ENCODE data around the gene MAPK11.

Gene MAPK11

GRCh38 chr22:50250555-50251476 is 19.4 kb downstream of the MAPK11 start, which contains the start of gene HDAC10:
HDAC10 (minus strand) TSS chr22:50251265; CDS start chr22:50251032, 233 bp downstream.
- DNase-seq: peak in 14 of 58 donors; percentile 20 to 63 (median 42)

- DNase-seq: no peak
Observed at GRCh38 chr22:50250249-50250554, 20.0 kb downstream of the MAPK11 start.

- no peak for DNase-seq
Observed at GRCh38 chr22:50249341-50250248, 20.6 kb downstream of the MAPK11 start.

GRCh38 chr22:50248196-50249081 is 21.7 kb downstream of the MAPK11 start:
- DNase-seq: no peak

- peak in 16 of 58 donors; percentile 13 to 70 (median 46) for DNase-seq
Observed at GRCh38 chr22:50247748-50248147, 22.4 kb downstream of the MAPK11 start.

GRCh38 chr22:50246242-50247175 is 23.7 kb downstream of the MAPK11 start:
- DNase-seq: no peak

GRCh38 chr22:50245214-50246072 is 24.7 kb downstream of the MAPK11 start:
- DNase-seq: no peak

GRCh38 chr22:50244420-50245213 is 25.6 kb downstream of the MAPK11 start, which contains the start of gene TUBGCP6:
TUBGCP6 (minus strand) TSS chr22:50245023; CDS start chr22:50244459, 564 bp downstream.
- peak; percentile 63 to 97 (median 90) for DNase-seq

- DNase-seq: no peak
Observed at GRCh38 chr22:50243685-50244419, 26.3 kb downstream of the MAPK11 start.

- no peak for DNase-seq
Observed at GRCh38 chr22:50242406-50242949, 27.7 kb downstream of the MAPK11 start.

- DNase-seq: no peak
Observed at GRCh38 chr22:50238755-50239154, 31.4 kb downstream of the MAPK11 start.

- no peak for DNase-seq
Observed at GRCh38 chr22:50236731-50237409, 33.3 kb downstream of the MAPK11 start.

- no peak for DNase-seq
Observed at GRCh38 chr22:50233223-50233622, 37.0 kb downstream of the MAPK11 start.

GRCh38 chr22:50232481-50233151 is 37.6 kb downstream of the MAPK11 start:
- DNase-seq: no peak

GRCh38 chr22:50229370-50229769 is 40.8 kb downstream of the MAPK11 start:
- no peak for DNase-seq

GRCh38 chr22:50228366-50228765 is 41.8 kb downstream of the MAPK11 start:
- no peak for DNase-seq
